Left renal cortex interstitium (tissue), 4 donors: ENCODE data around the gene LDLRAD3. TPM values are rescaled to one million over a fixed set of nuclear protein-coding genes. Genes with fewer than 3 reads are reported as not detected.
"Not testable (repeated sequence)": the region's sequence is repeated elsewhere in the genome, so short reads cannot be mapped to it uniquely, and the experiment has no call there.

Experiments used
- DNase-seq, 4 donors: peaks; one replicate each; pipeline ENCODE4 v3.0.0-alpha.2; 2013; ENCODE audit warnings: low read depth in 4 of 4, low spot score in 2 of 4, missing footprints in 1 of 4
- polyA plus RNA-seq, 4 donors: library from polyadenylated mRNA; unstranded; fragments of 120-200 nt; gene quantifications; one replicate each; pipeline ENCODE4 v1.2.1, GENCODE V29; 2013; ENCODE audit not compliant: insufficient read length in 4 of 4

The LDLRAD3 gene, protein sequence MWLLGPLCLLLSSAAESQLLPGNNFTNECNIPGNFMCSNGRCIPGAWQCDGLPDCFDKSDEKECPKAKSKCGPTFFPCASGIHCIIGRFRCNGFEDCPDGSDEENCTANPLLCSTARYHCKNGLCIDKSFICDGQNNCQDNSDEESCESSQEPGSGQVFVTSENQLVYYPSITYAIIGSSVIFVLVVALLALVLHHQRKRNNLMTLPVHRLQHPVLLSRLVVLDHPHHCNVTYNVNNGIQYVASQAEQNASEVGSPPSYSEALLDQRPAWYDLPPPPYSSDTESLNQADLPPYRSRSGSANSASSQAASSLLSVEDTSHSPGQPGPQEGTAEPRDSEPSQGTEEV
- polyA plus RNA-seq, result 10 to 100 TPM; 21.9 to 25.6 (median 24.4) TPM

DNA sequence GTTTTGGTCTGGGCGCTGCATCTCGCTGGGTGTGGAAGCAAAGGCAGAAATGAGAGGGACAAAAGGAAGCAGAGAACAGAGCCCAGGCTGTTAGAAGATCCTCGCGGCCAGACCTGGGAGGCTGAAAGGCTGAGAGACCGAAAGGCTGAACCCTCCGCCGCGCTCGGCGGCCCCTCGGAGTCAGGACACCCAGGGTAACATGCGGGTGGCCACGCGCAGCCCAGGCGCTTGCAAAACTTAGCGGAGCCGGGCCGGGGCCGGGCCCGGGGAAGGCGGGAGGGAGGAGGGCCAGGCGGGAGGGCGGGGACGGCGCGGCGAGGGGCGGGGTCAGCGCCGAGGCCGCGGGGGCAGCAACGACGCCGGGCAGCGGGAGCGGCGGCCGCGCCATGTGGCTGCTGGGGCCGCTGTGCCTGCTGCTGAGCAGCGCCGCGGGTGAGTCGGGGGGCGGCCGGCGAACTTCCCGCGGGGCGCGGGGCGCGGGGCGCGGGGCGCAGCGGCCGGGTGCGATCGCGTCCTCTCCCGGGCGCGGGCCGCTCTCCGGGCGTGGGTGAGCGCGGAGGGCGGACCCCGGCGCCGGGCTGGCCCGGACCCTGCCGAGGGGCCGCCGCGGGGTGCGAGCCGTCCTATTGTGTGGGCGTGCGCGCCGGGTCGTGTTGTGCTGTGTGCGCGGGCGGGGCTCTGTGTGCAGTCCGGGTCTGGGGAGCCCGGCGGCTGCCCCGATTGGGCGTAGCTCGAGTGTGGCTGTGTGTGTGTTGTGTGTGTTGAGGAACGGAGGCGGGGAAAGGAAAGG, at the start of gene LDLRAD3:
Gene LDLRAD3, plus strand, starts transcription at position 350 of the 790 bp plus-strand sequence. Its CDS starts 37 bp downstream, at position 387.
- DNase-seq, result peak; percentile 60 to 67 (median 64)

DNA sequence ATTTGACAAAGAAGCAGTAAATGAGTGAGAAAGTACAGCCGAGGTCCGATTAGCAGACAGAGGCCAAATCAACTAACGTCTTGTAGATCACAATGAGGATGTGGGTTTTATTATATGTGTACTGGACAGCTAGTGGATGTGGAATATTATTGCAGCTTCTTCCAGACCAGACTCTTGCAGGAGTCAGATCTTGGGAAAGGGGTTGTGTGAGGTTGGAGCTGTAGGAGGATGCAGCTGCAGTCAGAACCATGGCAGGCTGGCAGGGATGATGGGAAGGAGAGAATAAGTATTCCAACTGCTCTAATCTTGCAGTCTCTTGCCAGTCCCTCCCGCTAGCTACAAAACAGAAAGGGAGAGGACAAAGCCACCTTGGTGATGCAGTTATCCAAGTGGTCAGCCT, 46.8 kb upstream of the LDLRAD3 start:
- DNase-seq, result no peak

DNA sequence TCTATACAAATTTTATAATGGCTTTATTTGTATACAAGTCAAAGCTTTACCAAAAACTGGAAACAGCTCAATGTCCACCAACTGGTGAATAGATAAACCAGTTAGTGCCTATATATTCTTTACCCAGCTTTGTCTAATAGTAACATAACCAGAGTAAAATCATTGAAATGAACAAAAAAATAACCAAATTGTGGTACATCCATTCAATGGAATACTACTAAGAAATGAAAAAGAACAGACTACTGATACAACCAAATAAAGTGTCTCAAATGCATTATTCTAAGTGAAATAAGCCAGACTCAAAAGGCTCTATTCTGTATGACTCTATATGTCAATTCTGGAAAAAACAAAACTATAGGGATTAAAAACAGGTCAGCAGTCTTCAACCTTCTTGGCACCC, 40.9 kb upstream of the LDLRAD3 start:
- DNase-seq, result no peak

DNA sequence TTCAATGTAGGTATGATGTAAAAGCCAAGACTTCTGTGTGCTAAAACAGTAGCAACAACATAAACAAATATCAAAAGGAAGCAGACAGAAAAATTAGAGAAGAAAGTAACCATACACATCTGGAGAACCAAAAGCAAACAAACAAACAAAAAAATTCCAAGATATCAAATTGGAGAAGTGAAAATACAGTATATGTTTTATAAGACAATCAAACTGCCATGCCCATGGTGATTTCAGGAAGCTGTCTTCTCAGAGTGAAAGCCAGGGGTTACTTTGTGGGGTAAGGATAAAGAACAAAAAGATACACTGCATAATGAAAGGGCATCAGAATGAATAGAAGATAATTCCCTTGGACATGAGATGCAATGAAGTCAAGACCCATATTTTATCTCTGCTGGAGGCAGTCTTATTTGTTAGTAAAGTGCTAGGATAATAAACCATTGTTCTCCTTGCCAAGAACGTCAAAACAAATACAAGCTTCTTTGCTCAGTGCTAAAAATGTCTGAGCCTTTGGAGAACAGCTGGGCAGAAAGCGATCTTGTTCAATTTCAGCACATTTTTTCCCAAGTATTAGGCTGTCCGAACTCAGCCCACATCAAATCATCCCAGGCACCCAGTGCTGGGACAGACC, 38.1 kb upstream of the LDLRAD3 start:
- no peak for DNase-seq

DNA sequence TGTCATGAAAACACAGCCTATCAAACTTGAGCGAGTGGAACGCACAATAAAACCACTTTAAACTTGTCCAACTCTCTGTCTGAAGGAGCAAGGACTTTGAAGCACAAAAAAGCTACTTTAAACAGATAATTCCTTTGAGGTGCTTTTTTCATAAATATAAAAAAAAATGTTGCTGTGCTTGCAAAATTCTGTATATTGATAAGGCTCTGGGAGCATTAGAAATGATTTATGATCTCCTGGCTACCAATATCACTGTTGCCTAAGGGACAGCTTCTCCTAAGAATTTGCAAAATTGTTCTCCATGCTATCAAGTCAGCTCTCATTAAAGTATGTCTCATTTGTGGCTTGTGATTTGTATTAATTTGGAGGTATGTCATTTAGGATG, 37.6 kb upstream of the LDLRAD3 start:
- DNase-seq, result no peak

DNA sequence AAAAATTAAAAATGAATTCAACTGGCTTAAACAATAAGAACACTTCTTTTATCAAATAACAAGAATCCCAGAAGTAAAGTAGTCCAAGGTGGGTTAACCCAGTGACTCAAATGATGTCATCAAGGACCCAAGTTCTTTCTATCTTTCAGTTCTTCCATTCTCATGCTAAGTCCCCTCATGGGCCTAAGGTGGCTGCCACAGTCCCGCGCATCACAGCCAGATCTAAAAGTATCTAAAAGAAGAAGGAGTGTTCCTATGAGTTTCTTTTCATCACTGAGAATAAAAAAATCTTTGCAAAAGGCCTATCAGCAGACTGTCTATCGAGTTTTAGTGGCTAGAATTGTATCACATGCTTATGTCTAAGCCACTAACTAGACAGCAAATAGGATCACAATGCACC, 37.2 kb upstream of the LDLRAD3 start:
- no peak for DNase-seq

DNA sequence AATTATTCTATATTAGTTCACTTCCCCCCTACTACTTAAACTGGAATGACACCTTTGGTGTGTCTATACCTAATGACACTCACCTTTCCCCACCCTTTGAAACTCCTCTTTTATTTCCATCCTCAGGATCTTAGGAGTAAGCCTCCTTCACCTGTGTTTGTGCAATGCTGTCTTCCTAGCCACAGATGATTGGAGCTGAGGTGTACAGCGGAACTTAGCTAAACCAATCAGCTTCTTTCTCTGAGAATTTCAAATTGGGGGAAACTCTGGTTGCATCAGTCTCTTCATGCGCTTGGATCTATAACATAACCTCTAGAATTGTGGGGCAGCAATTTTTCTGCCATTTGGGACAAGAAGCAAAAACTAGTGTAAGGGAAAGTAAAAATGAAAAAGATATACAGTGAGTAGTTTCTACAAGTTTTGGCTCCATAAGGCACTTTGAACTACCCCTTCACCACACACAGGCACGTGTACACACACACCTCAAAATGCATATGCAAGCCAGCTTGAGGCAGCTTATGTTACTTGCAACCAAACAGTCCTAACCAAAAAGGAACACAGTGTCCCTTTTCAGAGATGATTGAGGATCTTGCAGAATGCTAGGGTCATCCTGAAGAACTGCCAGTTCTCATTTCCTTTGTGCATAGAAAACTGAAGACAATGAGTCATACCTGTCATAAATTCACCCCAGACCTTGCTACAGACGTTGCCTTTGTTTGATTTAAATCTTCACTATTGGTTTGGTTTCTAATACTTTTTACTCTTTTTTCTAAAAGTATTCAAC, 36.0 kb upstream of the LDLRAD3 start:
- no peak for DNase-seq

DNA sequence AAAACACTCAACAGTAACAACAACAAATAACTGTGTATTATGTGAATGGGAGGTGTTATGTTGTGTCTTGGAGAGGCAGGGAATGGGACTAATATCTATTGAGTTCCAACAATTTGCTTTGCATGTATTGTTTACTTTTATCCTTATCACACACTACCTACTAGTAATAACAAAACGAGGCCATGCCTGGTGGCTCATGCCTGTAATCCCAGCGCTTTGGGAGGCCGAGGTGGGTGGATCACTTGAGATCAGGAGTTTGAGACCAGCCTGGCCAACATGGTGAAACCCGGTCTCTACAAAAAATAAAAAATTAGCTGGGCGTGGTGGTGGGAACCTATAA, 35.5 kb upstream of the LDLRAD3 start:
- not testable (repeated sequence) for DNase-seq

DNA sequence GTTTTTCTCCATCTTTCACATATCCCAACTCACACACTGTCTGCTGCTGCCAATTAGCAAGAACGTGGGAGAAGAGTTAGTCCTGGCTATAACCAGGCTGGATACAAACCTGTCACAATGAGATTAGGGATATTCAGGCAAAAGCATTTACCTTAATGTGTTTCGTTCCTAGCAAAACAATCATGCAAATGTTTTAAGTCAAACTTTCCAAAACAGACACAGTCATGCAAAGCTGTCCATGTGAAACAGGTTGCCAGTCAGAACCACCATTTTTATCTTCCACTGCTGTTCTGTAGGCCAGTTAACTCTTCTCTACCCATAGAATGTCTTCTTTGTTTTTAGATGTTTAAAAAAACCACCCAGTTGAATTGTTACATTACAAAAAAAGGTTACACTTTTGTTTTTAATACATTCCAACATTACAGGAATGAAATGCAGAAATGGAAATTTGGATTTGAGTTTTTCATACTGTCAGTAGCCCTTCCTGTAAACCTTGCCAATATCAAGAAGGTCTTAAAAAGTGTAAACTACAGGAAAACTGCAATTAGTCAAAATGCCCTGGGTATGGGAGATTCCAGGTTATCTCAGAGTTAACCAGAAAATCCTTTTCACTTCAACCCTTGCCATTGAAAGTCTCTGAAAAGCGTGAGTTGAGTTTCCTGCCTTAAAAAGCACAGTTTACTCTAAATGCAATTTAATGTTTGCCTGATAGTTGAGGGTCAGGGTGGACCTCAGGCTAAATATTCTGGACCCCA, 34.2 kb upstream of the LDLRAD3 start:
- no peak for DNase-seq

DNA sequence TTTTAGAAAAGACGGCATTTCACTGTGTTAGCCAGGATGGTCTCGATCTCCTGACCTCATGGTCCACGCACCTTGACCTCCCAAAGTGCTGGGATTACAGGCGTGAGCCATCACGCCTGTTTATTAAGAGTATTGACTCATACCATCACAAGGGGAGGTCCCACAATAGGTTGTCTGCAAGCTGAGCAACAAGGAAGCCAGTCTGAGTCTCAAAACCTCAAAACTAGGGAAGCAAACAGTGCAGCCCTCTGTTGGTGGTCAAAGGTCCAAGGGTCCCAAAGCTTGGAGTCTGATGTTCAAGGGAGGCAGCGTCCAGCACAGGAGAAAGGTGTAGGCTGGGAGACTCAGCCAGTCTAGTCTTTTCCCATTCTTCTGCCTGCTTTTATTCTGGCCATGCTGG, 32.8 kb upstream of the LDLRAD3 start:
- DNase-seq, result no peak

DNA sequence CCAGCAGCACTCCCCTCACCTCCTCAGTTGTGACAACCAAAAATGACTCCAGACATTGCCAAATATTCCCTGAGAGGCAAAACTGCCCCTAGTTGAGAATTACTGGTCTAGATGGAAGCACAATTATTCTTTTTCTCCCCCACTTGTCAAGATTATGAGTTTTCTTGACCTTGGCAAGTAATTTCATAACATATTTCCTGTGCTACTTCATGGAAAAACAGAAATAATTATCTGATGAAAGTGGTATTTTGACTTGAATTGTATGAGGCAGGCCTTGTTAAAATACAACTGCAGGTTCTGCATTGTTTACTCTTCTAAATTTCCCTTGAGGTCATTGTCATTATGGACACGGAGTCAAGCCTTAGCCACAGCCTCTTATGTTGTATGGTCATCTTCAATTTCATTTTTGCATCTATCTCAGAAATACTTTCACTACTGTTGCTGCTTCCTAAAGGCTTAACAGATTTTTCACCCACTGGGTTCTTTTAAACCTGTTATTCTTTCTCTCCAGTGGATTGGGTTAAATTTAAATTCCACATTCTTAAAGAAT, 32.2 kb upstream of the LDLRAD3 start:
- no peak for DNase-seq

DNA sequence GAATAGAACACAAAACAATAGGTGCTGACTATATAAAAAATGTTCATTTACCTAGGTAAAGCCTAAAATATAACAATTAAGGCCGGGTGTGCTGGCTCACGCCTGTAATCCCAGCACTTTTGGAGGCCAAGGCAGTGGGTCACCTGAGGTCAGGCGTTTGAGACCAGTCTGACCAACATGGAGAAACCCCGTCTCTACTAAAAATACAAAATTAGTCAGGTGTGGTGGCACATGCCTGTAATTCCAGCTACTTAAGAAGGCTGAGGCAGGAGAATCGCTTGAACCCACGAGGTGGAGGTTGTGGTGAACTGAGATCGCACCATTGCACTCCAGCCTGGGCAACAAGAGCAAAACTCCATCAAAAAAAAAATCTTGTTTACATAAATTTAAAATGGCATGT, 31.4 kb upstream of the LDLRAD3 start:
- DNase-seq, result not testable (repeated sequence)

DNA sequence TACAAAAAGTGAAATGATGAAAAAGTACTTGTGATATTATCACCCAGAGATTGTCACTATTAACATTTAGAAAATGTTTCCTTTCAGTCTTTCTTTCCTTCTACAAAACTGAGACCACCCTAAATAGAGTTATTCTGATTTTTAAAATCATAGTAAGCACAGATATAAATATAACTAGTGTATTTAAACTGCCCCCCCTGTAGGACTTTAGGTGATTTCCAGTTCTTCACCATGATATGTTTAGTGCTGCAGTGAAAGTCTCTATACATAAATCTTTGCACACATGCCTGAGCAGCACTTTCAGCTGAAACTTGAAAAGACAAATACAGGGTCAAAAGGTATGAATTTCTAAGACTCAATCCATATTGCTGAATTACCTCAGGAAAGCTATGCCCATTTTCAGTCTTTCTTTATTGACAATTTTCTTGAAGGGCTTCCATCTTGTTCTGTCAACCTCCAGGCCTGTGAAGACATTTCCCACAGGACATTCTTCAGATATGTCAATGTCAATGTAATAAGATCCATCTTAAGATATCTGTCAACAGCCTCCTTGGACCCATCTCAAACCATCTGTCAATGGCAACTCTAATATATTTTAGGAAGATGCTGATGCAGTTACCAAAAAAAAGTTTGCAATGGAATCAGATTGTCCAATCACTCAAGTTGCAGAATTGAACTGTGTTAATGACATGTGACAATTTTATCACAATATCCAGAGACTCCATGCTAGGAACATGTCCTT, 30.8 kb upstream of the LDLRAD3 start:
- DNase-seq, result no peak

DNA sequence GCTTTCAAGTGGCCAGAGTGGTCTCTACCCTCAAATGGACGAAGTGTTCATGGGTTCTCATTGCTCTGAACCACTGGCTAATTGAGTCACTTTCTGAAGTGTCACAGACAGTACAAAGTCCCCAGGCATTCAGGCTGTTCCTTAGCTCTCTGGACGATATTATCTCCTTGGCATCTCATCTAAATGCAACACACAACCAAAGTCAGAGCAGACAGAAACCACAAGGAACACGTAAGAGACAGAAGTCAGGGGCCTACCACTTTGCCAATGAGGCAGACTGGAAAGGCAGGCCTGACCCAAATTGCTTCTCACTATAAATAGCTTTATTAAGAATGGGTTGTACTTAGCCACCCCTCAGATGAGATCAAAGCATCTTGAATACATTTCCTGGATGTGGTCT, 29.0 kb upstream of the LDLRAD3 start:
- DNase-seq, result no peak

DNA sequence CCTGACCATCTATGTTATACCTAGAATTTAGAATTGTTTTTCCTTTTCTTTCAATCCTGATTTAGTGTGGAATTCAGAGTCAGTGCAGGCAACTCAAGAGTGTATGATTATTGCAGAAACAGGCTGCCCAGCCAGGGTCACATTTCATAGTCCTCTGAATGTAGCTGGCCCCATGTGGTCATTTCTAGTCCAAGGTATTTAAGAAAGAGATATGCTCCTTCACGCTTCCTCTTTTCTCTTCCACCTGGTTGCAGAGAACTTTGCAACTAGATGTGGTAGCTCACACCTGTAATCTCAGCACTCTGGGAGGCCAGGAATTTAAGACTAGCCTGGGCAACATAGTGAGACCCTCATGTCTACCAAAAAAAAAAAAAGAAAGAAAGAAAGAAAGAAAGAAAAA, 27.6 kb upstream of the LDLRAD3 start:
- no peak for DNase-seq

DNA sequence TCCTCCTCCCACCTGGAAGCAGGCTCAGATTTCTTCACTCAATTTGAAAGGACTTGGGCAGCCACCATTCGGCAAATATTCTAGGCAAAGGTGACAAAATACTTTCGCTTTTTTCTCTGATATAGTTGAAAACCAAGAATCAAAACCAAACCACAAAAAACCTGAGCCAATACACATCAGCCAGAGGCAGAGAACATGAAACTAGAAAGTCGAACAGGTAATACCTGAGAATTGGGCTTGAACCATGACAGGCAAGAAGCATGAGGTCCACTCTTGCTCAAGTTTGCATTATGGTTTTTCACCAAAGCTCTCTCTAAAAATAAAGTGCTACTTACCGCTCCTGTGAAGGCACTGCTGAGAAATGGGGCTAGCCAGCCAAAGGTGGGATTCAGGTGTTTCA, 26.2 kb upstream of the LDLRAD3 start:
- DNase-seq, result no peak

DNA sequence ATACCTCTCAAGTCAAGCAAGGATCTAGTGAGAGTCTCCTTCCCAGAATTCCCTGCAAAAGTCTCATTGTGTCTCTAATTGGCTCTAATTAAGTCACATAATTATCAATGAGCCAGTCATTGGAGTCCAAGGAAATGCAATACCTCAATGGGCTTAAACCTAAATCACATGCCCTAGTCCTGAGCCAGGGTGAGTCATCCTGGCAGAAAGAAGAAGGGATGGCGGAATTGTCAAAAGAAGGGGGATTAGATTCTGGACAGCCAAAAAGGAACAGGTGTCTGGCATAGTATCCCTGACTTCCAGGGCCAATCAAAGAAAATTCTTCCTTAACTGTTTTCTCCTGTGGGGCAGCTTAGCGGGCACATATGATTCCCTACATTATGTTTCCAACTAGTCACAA, 25.1 kb upstream of the LDLRAD3 start:
- no peak for DNase-seq

DNA sequence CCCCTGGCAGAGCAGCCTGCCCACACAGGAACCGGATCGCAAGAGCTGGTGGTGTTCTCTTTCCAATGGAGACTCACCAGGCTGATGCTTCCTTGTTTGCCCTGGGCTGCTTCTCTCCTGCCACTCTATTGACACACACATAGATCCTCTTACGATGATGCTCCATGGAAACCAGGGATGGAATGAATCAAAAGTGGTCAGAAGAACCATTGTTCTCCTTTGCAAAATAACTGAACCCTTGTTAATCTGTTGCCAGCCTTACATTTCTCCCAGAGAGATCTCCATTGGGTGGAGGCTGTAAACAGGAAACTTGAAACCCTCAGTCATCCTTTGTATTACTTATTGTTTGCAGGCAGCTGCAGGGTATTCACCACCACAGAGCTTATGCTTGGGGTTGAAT, 24.6 kb upstream of the LDLRAD3 start:
- no peak for DNase-seq

DNA sequence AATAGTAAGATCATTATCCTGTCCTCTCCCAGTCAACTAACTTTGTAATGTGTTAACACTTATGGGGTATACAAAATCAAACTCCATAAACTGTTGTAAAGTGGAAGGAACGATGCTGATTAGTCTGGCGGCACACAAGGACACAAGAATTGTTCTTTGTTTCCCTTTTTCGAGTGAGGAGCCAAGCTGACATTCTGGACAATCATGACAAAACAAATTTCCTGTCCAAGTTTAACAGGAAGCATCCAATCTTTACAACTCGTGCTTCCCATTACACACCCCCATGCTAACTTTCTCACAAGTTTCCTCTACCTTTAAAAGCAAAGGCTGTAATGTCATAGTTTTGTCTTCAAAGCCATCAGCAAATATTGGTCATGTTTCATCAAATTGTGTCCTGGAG, 20.4 kb upstream of the LDLRAD3 start:
- DNase-seq, result no peak
